Esophagus muscularis mucosa (tissue), 3 donors: ENCODE data around the gene NOD2.

Experiments used
- CTCF ChIP-seq, 3 experiments: fragments of 200-600 bp in 2 of 3; fragments of 450-650 bp in 1 of 3; sonication (generic) in 2 of 3; IDR thresholded peaks; one replicate each; pipeline ENCODE4 v1.5.1; 2017 to 2019; ENCODE audit warnings: antibody characterized with exemption in 3 of 3, mild to moderate bottlenecking in 2 of 3, moderate library complexity in 1 of 3
- POLR2A ChIP-seq: fragments of 450-650 bp; IDR thresholded peaks from one replicate; pipeline ENCODE4 v1.6.1; 2017; ENCODE audit warnings: antibody characterized with exemption, moderate library complexity, mild to moderate bottlenecking, low read depth

GRCh38 chr16:50645563-50646220 lies 47.7 kb upstream of the NOD2 start:
- TF ChIP-seq CTCF (IDR thresholded peaks at IDR 0.05) (no peak), POLR2A (no peak)
